NT2/D1 (cell line): ENCODE measurements around the gene PALM.

Experiments
- DNase-seq: peaks from one replicate; pipeline ENCODE4 v3.0.0-alpha.2; 2011; ENCODE audit warnings: low read depth, low spot score
- H3K27me3 ChIP-seq: 2 replicates; pipeline ENCODE4 v1.6.0; 2011; ENCODE audit warnings: mild to moderate bottlenecking; ENCODE audit not compliant: insufficient read length, insufficient read depth
- H3K36me3 ChIP-seq: 2 replicates; pipeline ENCODE4 v1.6.1; 2011; ENCODE audit warnings: mild to moderate bottlenecking, low read length, mixed read lengths; ENCODE audit not compliant: insufficient read depth, insufficient read length
- H3K4me1 ChIP-seq: 2 replicates; pipeline ENCODE4 v1.5.1; 2011; ENCODE audit not compliant: insufficient read depth, insufficient read length
- H3K4me3 ChIP-seq: 2 replicates; pipeline ENCODE4 v1.5.1; 2011; ENCODE audit warnings: low read depth; ENCODE audit not compliant: insufficient read length
- H3K9ac ChIP-seq: 2 replicates; pipeline ENCODE4 v1.6.0; 2011; ENCODE audit warnings: low read depth; ENCODE audit not compliant: insufficient read length
- H3K9me3 ChIP-seq: 2 replicates; pipeline ENCODE4 v1.5.1; 2011; ENCODE audit warnings: mild to moderate bottlenecking, low read length; ENCODE audit not compliant: insufficient read depth
- SUZ12 ChIP-seq: IDR thresholded peaks from 2 replicates; pipeline ENCODE4 v1.6.1; 2011; ENCODE audit not compliant: insufficient read length, insufficient read depth; ENCODE audit errors: extremely low read depth
- YY1 ChIP-seq: IDR thresholded peaks from 2 replicates; pipeline ENCODE4 v1.6.1; 2011; ENCODE audit not compliant: insufficient read length, insufficient read depth
- ZNF274 ChIP-seq: IDR thresholded peaks from 2 replicates; pipeline ENCODE4 v1.6.1; 2011; ENCODE audit warnings: mild to moderate bottlenecking, low read depth, low read length

The PALM gene

DNA sequence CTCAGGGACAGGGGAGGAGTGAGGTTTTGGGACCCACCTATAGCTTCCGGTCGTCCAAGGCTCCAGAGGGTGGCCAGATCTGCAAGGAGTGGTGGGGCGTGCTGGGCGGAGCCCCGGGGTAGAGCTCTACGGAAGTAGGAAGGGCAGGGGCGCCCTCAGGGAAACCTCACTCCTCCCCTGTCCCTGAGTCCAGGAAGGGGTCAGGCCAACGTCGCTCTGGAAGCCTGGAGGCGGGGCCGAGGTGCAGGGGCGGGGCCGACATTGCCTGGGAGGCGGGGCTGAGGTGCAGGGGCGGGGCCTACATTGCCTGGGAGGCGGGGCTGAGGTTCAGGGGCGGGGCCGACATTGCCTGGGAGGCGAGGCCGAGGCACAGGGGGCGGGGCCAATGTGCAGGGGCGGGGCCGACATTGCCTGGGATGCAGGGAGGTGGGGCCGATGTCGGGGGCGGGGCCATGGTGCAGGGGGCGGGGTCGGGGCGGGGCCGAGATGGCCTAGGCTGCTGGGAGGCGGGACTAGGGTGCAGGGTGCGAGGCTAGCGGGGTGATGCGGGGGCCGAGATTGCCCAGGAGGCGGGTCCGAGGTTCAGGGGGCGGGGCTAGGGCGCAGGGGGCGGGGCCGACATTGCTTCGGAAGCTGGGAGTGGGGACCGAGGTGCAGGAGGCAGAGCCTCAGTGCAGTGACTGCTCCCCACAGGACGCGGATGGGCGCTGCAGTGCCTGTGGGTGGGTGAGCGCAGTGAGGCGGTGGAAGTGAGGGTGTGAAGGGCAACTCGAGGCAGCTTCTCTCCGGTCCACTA is 4.9 kb upstream of the PALM start:
- Histone ChIP-seq H3K27me3 (no peaks in the 10 kb centered on the region), H3K9me3 (no peaks in the 10 kb centered on the region), H3K4me3 (peak overlapping the region; percentile 56), H3K4me1 (peaks cover 8% of the 10 kb centered on the region), H3K9ac (peak overlapping the region; percentile 80), H3K36me3 (no peaks in the 10 kb centered on the region)
- peak; percentile 83 for DNase-seq
- TF ChIP-seq ZNF274: no peak
- no peak for TF ChIP-seq YY1
- TF ChIP-seq SUZ12: no peak

DNA sequence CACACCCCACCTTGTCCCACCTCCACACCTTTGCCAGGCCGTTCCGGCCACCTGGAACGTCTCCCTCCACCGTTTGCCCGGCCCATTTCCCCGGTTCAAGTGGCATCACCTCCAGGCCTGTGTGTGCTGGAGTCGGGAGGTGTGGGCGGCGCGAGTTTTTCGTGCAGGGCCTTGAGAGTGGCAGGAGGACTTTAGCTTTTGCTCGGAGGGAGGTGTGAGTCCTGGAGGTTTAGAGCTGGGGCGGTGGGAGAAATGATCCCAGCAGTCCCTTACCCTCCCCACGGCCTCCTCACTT is 4.3 kb upstream of the PALM start:
- Histone ChIP-seq H3K27me3 (no peaks in the 10 kb centered on the region), H3K4me1 (peaks cover 8% of the 10 kb centered on the region), H3K9me3 (no peaks in the 10 kb centered on the region), H3K4me3 (peak overlapping the region; percentile 56), H3K9ac (peak overlapping the region; percentile 80), H3K36me3 (no peaks in the 10 kb centered on the region)
- DNase-seq: no peak
- TF ChIP-seq ZNF274: no peak
- no peak for TF ChIP-seq SUZ12
- no peak for TF ChIP-seq YY1

DNA sequence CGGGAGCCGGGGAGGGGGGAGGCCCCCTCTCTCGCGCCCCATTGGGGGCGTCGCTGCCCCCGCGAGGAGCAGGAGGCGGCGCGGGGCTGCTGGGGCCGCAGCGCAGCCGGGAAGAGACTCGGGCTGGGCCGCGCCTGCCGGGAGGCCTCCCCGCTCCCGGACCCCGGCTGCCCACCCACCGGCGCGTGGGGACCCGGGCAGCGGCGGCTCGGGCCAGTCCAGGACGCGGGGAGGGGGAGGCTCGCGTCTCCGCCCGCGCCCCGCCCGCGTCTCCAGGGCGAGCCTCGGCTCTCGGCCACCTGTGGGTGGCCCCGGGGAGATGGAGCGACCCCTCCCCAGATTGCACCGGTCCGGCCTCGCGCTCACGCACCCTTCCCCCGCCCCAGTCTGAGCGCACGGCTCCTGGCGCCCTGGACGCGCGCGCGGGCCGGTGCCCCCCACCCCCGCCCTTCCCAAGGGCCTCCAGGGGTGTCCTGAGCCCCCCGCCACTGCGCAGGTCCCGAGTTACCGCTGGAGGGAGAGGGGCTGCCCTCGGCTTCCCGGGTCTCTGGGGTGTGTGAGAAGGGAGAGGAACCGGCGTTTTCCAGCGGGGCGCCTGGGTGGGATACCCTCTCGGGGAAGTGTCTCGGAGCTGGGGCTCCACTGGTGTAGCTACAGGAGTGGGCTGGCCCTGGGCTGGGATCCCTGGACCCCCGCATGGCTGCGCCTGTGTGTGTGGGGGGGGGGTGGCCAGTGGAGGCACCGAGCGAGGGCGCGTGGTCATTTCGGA is 645 bp downstream of the PALM start:
- Histone ChIP-seq H3K9me3 (no peaks in the 10 kb centered on the region), H3K9ac (peak overlapping the region; percentile 83), H3K4me1 (peaks cover 13% of the 10 kb centered on the region), H3K36me3 (no peaks in the 10 kb centered on the region), H3K27me3 (no peaks in the 10 kb centered on the region), H3K4me3 (peak overlapping the region; percentile 62)
- DNase-seq: no peak
- no peak for TF ChIP-seq ZNF274
- TF ChIP-seq SUZ12: no peak
- TF ChIP-seq YY1: no peak

DNA sequence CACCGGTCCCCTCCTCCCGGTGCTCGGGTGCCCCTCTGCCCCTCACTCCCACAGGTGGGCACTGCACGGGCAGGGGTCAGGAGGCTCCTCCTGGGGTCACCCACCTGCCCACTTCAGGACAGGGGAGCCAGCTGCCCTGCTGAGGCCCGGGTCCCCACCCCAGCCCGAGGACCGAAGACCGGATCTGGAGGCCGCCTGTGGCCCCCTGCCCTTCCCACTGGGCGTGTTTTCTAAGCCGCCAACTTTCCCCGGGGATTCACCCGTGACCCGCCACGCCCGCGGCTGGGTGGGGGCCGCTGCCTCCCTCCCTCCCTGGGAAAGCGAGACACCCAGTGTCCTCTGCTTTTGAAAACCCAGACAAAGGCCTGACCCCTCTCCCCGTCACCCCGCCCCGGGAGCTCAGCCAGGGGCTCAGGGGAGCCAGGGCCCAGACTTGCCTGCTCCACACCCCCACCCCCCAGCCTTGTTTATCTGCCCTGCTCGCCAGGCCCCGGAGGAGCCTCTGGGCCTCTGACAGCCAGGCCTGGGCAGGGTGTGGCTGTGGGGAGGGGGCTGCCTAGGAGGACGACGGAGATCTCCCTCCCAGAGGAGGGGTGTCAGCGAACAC is 1.3 kb downstream of the PALM start:
- H3K4me1 ChIP-seq: peaks cover 11% of the 10 kb centered on the region
- no peak for DNase-seq
- no peaks in the 10 kb centered on the region for H3K36me3 ChIP-seq
- H3K9me3 ChIP-seq: no peaks in the 10 kb centered on the region
- H3K4me3 ChIP-seq: peak overlapping the region; percentile 62
- TF ChIP-seq ZNF274 (no peak), SUZ12 (no peak), YY1 (no peak)
- peak overlapping the region; percentile 83 for H3K9ac ChIP-seq
- H3K27me3 ChIP-seq: no peaks in the 10 kb centered on the region

DNA sequence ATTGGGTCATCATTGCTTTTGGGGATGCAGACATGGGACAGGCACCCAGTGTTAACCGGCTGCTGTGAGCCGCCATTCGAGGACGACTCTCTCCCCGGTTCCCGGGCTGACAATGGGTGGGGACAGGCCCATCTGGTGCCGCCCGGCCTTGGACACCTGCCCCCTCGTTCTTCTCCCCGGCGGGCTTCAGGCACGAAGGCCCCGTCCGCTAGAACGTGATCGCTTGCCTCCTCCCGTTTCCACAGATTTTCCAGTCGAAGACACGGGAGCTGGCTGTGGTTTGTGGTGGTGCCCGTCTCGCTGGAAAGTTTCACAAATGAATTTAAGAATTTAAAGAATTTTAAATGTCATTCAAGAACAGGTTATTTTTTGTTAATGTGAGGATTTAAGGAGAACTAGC is 2.0 kb downstream of the PALM start:
- Histone ChIP-seq H3K4me3 (no peak overlapping the region), H3K36me3 (peaks cover 4% of the 10 kb centered on the region), H3K27me3 (no peaks in the 10 kb centered on the region), H3K4me1 (peaks cover 11% of the 10 kb centered on the region), H3K9ac (no peak overlapping the region), H3K9me3 (no peaks in the 10 kb centered on the region)
- TF ChIP-seq ZNF274: no peak
- no peak for TF ChIP-seq SUZ12
- no peak for TF ChIP-seq YY1
- DNase-seq: no peak

DNA sequence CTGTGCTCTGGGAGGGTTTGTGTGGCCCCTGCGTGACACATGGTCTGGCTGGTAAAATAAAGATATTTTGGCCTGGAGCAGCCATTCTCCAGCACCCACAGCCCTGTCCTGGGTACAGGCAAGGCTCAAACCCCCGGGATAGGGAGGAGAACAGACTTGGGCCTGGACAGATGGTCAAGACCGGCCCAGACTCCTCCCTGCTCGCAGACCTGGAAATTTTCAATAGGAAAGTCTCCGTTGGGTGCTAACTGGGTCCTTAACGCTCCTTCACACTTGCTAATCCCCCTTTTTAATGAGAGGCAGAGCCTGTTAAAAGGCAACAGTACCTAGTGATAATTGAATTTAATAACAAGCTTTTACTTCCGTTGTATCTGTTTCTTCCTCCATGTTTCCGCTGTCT is 2.5 kb downstream of the PALM start:
- DNase-seq: no peak
- H3K4me3 ChIP-seq: no peak overlapping the region
- H3K9ac ChIP-seq: no peak overlapping the region
- TF ChIP-seq ZNF274: no peak
- no peak for TF ChIP-seq SUZ12
- TF ChIP-seq YY1: no peak
- no peaks in the 10 kb centered on the region for H3K27me3 ChIP-seq
- no peaks in the 10 kb centered on the region for H3K9me3 ChIP-seq
- H3K36me3 ChIP-seq: peaks cover 4% of the 10 kb centered on the region
- H3K4me1 ChIP-seq: peaks cover 11% of the 10 kb centered on the region

DNA sequence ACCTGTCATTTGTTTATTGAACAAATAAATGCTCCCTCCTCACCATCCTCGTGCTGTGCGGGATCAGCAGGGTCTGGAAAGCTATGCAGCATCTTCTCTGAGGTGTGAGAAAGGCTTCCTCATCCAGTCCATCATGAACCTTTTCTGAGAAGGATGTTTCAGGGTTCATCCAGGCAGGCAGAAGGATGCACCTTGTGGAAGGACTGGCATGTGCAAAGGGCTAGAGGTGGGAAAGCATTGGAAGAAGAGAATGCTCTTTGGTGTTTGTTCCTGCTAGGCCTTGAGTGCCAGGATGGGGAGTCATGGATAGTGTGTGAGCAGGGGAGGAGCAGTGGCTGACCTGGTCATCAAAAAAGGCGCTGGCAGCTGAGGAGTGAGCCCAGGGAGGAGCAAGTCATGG is 6.6 kb downstream of the PALM start:
- Histone ChIP-seq H3K4me1 (peaks cover 16% of the 10 kb centered on the region), H3K4me3 (no peak overlapping the region), H3K27me3 (no peaks in the 10 kb centered on the region), H3K9me3 (no peaks in the 10 kb centered on the region), H3K36me3 (peaks cover 4% of the 10 kb centered on the region), H3K9ac (no peak overlapping the region)
- TF ChIP-seq SUZ12: no peak
- TF ChIP-seq ZNF274: no peak
- TF ChIP-seq YY1: no peak
- DNase-seq: no peak
